HG03439 (cell line): ENCODE results near the gene MPND.
"Not testable (repeated sequence)": the region's sequence is repeated elsewhere in the genome, so short reads cannot be mapped to it uniquely, and the experiment has no call there.

Source experiments
- ATAC-seq: cut with Tn5 transposase; IDR thresholded peaks from one replicate; pipeline ENCODE4 v1.9.1; 2021; ENCODE audit warnings: mild to moderate bottlenecking, moderate library complexity; ENCODE audit not compliant: unreplicated experiment

MPND gene

DNA sequence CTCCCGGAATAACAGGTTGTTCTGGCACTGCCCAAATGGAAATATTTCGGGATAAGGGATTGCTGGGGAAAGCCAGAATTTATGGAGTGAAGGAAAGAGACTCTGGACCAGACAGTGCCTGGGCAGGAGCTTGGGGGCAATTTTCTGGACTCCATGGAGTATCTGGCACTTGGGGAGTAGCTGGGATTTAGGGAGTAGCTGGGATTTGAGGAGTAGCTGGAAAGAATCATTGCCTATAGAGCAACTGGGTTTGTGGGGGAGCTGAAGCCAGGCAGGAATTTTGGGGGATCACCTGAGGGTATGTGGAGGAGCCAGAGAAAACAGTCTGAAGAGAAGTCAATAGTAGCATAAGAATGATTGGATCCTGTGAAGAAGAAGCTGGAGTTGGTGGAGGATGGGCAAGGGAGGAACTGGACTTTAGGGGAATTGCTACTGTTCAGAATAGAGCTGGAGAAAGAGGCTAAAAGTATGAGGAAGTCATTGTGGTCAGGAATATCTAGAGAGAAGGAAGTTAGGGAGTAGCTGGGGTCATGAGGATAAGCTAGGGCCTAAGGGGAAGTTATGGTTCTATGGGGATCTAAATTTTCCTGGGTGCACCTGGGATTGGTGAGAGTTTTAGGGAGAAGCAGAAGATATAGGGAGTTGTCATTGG lies 24.2 kb upstream of the MPND start:
- ATAC-seq: no peak

DNA sequence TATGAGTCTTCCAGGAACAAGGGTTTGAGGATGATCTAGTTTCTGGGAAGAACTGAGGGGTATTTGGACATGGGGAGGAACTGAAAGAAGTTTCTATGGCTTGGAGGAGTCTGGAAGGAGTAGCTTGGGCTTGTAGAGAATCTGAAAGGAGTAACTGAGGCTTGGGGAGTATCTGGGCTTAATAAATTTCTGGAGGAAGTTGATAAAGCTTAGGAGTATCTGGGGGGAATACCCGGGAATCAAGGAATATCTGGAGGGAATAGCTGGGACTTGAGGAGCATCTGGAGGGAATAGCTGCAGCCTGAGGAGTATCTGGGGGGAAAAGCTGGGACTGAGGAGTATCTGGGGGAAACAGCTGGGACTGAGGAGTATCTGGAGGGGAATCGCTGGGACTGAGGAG lies 22.9 kb upstream of the MPND start:
- ATAC-seq: no peak

DNA sequence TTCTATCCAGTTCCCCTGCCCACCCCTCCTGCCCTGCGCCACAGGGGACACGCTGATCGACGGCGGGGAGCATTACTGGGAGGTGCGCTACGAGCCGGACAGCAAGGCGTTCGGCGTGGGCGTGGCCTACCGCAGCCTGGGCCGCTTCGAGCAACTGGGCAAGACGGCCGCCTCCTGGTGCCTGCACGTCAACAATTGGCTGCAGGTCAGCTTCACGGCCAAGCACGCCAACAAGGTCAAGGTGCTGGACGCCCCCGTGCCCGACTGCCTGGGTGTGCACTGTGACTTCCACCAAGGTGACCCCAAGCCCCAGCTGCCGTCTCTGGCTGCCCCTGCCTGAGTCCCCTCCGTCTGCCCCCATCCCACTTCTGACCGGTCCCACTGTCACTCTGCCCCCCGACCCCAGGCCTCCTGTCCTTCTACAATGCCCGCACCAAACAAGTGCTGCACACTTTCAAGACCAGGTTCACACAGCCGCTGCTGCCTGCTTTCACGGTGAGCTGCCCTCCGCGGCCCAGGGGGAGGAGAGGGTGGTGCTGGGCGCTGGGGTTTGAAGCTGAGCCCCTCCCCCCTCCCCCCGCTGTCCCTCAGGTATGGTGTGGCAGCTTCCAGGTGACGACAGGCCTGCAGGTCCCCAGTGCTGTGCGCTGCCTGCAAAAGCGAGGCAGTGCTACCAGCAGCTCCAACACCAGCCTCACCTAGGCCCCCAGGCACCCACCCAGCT lies 20.3 kb upstream of the MPND start:
- ATAC-seq: no peak

DNA sequence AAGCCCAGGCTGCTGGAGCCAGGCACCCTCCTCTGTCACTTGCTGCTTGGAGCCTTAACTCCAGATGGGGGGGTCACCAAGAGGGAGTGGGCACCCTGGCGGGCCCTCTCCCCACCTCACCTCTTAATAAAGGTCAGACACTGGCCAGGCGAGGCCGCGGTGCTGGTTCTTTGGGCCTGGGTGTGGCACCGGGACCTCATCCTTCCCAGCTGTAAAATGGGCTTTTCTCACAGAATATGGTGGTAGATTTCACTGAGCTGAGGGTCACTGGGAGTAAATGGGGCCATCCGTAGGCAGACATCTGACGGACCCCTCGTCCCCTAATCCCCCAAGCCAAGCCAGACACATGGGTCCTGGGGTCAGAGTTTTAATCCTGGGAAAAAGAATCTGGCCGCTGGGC lies 19.7 kb upstream of the MPND start:
- no peak for ATAC-seq

DNA sequence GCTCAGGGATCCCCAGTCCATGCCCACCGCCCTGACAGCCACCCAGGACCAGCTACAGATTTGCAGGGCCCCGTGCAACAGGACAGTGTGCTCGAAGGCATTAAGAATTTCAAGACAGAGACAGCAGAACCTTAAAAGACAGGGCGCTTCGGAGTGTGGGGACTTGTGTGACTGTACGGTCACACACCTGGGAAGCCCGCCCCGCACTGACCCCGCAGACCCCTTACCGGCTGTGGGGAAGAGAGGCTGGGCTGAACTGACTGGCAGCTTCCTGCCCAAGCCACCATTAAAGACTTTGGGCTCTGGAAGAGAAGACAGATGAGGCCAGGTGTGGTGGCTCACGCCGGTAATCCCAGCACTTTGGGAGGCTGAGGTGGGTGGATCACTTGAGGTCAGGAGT lies 19.1 kb upstream of the MPND start:
- ATAC-seq: no peak

DNA sequence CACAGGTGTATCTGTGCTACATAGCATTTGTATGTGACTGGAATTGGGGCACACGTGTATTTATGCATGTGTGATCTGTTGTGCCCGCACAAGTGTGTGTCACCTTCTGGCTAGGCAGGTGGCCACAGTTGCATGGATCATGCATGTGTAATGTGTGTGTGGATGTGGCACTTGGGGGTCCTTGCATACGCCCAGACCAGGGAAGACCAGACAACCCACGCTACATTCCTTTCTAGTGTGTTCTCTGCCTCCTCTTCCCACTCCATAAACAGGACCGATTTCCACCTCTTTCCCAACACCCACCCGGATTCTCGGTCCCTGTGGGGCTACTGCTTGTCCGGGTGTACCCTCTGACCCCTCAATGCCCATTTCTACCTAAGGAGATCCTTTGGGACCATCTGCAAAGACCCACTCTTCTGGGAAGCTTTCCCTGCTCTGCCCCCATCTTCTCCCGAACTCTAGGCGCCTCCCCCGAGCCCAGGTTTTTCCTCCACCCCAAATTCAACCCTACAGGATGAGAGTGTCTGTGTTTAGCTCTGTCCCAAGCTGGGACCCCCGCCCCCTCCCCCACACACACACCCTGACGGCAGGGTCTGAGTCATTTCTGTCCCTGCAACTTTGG lies 17.0 kb upstream of the MPND start:
- ATAC-seq: no peak

DNA sequence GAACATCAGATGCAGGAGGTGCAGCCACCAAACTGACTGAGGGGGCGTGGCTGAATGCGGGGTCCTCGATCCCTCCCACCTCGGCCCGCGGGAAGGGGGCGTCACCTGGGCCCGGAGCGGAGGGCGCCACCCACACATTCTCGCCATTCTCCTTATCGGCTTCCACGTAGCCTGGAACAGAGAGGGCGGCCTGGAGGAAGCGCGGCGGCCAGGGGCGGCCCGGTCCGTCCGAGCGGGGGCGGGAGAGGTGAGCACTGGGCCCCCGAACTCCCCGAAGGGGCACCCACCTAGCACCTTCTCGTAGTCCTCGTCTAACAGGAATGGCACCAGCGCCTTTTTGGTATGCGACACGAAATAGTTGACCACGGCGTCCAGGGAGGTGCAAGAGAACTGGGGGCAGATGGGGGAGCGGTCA lies 16.5 kb upstream of the MPND start:
- ATAC-seq: no peak

DNA sequence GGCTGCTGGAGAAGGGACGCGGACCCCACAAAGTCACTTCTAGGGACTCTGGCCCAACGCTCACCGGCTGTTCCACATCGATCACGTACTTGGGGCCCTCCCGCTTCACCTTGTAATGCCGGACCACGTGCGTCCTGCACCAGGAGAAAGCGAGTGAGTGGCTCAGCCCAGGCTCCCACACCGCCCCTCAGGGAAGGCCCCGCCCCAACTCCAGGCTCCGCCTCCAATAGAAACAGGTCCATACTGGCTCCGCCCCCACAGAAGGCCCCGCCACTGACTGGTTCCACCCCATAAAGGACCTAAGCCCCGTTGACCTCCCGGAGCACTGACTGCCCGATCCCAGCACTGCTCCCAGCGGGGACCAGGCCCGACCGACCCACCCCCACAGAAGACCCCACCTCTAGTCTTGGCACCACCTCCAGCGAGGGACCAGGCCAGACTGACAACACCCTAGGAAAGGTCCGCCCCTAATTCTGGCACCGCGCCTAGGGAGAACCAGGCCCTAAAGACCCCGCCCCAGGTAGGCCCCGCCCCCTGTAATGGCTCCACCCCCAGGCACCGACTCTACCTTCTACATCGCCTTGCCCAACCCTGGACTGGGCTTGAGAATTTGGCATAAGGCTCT lies 16.0 kb upstream of the MPND start:
- ATAC-seq: peak; percentile 46

DNA sequence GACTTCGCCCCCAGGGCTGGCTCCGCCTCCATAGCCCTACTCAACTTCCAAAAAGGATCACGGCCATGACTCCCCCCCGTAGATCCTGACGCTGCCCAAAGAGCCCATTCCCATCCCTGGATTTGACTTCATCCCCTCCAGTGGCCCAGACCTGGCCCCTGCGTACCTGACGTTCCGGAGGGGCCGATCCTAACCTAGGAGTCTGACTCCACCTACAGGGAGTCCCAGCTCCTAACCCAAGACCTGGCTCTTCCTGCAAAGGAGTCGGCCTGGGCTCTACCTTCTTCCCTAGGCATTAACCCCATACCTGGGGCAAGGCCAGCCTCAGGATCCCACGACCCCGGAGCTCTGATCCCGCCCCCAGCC lies 15.5 kb upstream of the MPND start:
- ATAC-seq: no peak

DNA sequence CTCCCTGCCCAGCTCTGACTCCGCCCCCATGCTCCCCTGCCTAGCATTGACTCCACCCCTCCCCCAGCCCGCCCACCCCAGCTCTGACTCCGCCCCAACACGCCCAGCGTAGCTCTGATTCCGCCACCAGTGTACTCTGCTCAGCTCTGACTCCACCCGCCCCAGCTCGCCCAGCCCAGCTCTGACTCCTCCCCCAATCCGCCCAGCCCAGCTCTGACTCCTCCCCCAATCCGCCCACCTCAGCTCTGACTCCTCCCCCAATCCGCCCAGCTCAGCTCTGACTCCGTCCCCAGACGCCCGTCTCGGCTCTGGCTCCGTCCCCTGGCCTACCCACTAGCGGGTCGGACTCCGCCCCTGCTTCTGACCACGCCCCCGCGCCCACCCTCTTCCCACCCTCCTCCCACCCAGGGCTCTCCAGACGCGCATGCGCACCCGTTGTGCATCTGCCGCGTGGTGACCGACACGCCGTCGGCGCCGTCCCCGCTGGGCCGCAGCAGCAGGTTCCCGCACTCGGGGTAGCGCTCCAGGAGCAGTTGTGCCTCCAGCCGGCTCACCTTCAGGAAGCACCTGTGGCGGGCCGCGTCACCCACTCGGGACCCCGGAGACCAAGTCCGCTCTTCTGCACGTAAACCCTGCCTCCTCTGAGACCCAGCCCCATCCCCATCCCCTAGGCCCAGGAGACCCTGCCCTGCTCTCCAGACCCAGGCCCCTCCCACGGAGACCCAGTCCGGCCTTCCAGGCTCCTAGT lies 14.9 kb upstream of the MPND start:
- ATAC-seq: peak; percentile 84

DNA sequence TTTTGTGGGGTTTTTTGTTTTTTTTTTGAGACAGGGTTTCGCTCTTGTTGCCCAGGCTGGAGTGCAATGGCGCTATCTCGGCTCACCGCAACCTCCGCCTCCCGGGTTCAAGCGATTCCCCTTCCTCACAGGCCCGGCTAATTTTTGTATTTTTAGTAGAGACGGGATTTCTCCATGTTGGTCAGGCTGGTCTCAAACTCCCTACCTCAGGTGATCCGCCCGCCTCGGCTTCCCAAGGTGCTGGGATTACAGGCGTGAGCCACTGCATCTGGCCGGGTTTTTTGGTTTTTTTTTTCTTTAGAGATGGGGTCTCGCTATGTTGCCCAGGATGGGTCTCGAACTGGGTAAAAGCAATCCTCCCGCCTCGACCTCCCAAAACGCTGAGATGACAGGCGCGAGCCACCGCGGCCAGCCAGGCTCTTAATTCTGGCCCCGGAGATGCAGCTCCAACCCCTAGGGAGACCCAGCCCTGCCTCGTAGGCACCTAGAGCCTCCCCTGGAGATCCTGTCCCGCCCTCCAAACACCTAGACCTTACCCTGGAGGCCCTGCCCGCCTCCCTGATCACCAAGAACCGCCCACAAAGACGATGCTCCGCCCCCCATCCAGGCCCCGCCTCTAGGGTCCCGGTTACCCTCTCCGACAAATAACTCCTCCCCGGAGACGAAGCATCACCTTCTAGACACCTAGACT lies 14.2 kb upstream of the MPND start:
- not testable (repeated sequence) for ATAC-seq

DNA sequence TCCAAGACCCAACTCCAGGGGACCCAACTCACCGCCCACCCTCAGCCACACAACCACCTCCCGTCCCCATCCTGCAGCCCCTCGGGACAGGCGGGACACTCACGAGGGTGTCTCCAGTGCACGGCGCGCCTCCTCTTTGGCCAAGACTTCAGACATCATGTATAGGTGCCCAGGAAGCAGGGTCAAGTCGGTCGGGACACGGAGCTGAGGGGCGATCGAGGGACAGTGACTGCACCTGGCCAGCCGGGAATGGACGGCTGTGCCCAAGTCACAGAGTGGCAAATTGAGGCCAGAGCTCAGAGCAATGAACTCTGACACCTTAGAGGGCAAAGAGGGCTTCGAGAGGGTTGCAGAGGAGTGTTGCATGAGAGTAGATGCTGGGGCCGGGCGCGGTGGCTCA lies 13.5 kb upstream of the MPND start:
- no peak for ATAC-seq

DNA sequence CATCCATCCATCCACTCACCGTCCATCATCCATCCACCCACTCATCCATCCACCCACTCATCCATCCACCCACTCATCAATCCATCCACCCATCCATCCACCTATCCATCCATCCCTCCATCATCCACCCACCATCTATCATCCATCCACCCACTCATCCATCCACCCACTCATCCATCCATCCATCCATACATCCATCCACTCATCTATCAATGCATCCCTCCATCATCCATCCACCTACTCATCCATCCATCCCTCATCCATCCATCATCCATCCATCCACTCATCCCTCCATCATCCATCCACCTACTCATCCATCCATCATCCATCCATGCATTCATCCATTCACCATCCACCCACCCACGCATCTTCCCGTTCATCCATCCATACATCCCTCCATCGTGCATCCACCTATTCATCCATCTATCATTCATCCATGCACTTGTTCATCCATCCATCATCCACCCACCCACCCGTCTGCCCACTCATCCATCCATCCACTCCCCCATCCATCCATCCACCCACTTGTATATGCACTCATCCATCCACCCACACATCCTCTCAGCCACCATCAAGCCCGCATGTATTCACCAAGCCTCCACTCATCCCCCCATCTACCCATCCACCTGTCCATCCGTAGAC lies 8.3 kb upstream of the MPND start:
- no peak for ATAC-seq

DNA sequence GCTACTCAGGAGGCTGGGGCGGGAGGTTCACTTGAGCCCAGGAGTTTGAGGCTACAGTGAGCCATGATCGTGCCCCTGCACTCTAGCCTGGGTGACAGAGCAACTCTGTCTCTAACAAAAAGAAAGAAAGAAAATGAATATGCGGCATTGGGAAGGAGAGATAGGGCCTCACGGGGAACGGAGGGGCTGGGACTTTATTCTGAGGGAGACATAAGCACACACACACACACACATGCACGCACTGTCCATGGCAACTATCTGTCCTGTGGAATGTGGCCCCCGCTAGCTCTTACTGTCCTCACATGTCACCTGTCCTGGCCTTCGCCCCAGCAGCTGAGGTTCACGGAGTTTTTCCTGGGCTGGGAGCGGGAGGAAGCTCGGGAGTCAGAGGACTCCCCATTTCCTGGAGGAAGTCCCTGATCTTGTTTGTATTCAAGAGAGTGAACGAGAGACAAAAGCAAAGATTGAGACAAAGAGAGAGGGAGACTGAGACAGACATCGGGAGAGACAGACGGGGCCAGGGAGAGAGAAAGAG lies 5.4 kb upstream of the MPND start:
- ATAC-seq: no peak

DNA sequence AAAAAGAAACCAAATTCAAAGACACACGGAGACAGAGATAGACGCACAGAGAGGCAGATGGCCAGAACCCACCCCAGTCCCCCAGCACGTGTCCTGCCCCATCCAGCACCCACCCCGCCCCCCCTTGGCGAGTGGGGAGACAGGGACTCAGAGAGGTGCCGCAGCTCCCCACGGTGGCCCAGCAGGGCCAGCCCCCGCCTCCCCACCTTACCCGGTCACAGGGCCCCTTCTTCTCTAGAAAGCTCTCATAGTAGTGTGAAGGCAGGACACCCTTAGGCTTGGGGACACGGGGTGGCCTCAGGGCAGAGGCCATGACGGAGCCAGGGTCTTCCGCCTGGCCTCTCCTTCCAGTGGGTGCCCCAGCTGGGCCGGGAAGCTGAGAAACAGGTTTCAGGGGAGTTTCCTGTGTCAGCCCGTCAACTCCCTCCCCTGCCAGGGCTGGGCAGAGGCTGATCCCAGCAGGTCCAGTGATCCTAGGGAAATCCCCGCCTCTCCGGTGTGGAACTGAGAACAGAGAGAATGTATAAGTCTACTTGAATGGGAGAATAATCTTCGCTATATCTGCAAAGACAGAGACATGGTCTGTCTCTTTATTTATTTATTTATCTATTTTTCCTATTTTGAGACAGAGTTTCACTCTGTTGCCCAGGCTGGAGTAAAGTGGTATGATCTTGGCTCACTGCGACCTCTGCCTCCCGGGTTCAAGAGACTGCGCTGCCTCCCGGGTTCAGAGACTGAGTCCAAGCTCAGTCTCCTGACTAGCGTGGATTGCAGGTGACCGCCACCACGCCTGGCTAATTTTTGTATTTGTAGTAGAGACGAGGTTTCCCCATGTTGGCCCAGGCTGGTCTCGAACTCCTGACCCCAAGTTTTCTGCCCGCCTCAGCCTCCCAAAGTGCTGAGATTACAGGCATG lies 4.7 kb upstream of the MPND start, which contains the start of gene STAP2:
Gene STAP2, minus strand, starts transcription at position 387 of the 915 bp plus-strand sequence. Its CDS starts 74 bp downstream, at position 313.
- no peak for ATAC-seq

DNA sequence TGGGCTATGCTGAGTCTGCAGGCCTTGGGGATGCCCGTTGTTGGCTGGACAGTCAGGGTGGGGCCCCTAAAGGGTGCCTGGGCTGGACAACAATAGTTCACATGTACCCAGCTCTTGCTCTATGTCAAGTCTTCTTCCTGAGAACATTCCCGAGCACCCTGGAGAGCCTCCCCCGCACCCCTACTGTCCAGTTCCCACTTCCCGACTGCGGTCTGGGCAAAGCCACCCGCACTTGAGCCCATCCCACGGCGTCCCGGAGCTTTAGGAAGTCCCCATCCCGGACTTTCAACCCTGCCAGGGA lies 1.1 kb upstream of the MPND start:
- ATAC-seq: no peak

DNA sequence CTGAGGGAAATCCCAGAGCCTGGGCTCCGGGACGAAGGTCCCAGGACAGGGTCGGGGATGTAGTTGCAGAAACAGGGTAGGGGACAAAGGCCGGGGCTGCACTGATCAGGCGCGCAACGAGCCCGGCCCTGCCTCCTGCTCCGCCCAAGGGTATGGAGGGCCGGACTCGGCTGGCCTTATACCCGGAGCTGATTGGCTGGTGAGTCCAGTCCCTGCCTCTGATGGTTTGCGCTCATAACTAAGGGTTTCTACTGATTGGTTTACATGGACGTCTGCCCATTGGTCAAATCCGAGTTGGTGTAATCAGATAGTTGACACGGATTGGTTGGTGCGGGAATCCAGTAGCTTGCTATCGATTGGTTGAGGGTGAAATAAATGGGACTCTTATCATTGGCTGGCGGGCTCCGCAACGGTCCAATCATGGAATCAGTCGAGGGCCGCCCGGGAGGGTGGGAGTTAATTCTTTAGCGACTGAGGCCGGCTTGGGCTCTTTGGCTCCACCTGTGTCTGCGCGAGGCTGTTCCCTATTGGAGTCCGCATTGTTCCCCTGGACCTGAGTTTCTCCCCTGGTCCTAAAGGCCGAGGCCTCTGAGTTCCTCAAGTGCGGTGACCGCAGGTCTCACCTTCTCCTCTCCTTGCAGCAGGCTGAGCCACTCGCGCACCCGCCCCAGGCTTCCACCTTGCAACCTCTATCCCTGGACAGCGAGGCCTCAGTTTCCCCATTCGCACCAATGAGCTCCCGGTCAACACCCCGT lies 570 bp upstream of the MPND start:
- ATAC-seq: peak; percentile 85

DNA sequence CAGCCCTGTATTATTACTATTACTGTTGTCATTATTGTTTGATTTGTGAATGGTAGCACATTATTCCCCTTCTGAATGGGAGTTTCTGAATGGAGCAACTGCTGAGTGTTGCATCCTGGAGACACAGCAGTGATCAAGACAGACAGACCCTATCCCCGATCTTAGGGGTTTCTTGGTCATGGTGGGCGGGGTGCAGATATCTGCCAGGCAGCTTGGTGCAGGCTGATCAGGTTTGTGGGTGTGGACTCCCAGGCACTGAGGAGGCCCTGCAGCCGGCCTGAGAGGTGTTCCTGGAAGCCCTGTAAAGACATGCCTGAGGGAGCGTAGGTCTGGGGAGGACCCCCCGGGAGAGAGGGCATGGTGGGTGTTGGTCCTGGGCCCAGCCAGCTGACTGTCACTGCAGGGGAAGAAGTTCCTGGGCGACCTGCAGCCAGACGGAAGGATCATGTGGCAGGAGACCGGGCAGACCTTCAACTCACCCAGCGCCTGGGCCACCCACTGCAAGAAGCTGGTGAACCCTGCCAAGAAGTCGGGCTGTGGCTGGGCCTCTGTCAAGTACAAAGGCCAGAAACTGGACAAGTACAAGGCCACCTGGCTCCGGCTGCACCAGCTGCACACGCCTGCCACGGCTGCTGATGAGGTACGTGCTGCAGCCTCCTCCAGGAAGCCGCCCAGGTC lies 2.1 kb downstream of the MPND start:
- ATAC-seq: no peak
